ENCODE results near the gene PLXDC2. TPM values are rescaled to one million over a fixed set of nuclear protein-coding genes. Genes with fewer than 3 reads are reported as not detected.

PLXDC2 gene
- total and polyA plus RNA-seq, 11 donors, result 3.4 to 36.4 (median 17.1) TPM

DNA sequence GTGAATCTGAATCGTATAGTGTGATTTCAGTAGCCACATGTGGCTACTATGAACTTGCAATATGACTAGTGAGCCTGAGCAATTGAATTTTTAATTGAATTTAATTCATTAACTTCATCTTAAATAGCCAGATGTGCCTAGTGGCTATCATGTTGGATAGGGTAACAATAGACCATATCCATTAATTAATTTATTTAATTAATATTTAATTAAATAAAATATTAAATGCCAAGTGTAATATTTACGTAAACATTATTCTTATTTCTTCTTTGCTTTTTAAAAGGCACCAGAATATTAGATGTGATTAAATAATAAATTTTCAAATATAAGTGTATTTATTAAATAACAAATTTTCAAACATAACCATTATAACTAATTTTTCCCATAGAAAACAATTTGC is 354.4 kb downstream of the PLXDC2 start:
- H3K36me3 ChIP-seq, result no peaks in the 10 kb centered on the region
- intact Hi-C loops (cut with DNase I), result loop anchor here in 1 of 10 donors (10.0 kb wide), 1 partner anchor 116 kb away; no protein-coding TSS in a partner anchor
- 97 to 99% (median 98%) methylated on average over 2 of the region's 2 CpGs for WGBS, 4 donors
- H3K27me3 ChIP-seq, result no peaks in the 10 kb centered on the region
- no peak overlapping the region for H3K4me3 ChIP-seq
- TF ChIP-seq, protein P1, sequence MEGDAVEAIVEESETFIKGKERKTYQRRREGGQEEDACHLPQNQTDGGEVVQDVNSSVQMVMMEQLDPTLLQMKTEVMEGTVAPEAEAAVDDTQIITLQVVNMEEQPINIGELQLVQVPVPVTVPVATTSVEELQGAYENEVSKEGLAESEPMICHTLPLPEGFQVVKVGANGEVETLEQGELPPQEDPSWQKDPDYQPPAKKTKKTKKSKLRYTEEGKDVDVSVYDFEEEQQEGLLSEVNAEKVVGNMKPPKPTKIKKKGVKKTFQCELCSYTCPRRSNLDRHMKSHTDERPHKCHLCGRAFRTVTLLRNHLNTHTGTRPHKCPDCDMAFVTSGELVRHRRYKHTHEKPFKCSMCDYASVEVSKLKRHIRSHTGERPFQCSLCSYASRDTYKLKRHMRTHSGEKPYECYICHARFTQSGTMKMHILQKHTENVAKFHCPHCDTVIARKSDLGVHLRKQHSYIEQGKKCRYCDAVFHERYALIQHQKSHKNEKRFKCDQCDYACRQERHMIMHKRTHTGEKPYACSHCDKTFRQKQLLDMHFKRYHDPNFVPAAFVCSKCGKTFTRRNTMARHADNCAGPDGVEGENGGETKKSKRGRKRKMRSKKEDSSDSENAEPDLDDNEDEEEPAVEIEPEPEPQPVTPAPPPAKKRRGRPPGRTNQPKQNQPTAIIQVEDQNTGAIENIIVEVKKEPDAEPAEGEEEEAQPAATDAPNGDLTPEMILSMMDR (IDR thresholded peaks at IDR 0.05), result no peak
- no peak for TF ChIP-seq POLR2A (IDR thresholded peaks at IDR 0.05)
- no peak overlapping the region for H3K27ac ChIP-seq
- H3K9me3 ChIP-seq, result no peaks in the 10 kb centered on the region
- no peak for DNase-seq
- ATAC-seq, result no peak
- no peaks in the 10 kb centered on the region for H3K4me1 ChIP-seq

DNA sequence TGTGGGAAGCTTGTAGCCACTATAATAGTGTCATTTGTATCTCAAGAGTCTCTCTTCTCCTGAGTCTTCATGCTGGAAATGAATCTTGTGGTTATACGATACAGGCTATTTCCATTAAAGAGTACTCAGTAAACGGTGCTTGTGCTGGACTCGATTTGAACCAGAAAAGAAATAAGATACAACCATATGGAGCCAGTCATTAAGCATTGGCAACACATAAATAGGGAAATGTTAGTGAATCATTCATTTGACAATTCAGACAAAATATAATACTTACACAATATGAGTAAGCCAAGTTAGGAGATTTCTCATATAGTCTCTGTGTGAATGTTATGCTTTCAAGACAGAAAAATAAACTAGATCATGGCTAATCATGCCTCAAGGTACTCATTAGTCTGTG is 356.8 kb downstream of the PLXDC2 start:
- no peak for TF ChIP-seq POLR2A (IDR thresholded peaks at IDR 0.05)
- TF ChIP-seq, protein P1 (IDR thresholded peaks at IDR 0.05), result no peak

DNA sequence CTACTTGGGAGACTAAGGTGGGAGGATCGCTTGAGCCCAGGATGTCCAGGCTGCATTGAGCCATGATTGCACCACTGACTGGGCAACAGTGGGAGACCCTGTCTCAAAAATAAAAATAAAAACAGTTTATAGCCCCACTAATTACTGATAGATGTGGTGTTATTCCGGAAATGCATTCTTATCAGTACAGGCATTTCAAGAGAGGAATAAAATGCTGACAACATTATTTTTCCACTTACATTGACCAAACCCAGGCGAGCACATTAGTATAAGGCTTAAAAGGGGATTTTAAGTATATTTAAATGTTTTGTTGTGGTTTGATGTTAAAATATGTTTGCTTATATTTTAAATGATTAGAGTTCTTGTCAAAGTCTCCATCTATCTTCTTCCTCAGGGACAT is 359.5 kb downstream of the PLXDC2 start:
- WGBS, 4 donors, result 58 to 90% (median 72%) methylated on average over 3 of the region's 3 CpGs
- no peaks in the 10 kb centered on the region for H3K4me1 ChIP-seq
- H3K36me3 ChIP-seq, result peaks cover 0 to 38% (median 6%) of the 10 kb centered on the region in 9 donors
- intact Hi-C loops (cut with DNase I), result loop anchor here in 1 of 10 donors (10.0 kb wide), 1 partner anchor 121 kb away; no protein-coding TSS in a partner anchor
- no peak overlapping the region for H3K4me3 ChIP-seq
- DNase-seq, result no peak
- H3K27me3 ChIP-seq, result no peaks in the 10 kb centered on the region
- TF ChIP-seq POLR2A (IDR thresholded peaks at IDR 0.05), result no peak
- TF ChIP-seq, protein P1 (IDR thresholded peaks at IDR 0.05), result no peak
- H3K9me3 ChIP-seq, result no peaks in the 10 kb centered on the region
- no peak overlapping the region for H3K27ac ChIP-seq
- ATAC-seq, result no peak

More for the DNA sequence above, 356.8 kb downstream of the PLXDC2 start:
- intact Hi-C loops (cut with DNase I), result loop anchor here in 1 of 10 donors (10.0 kb wide), 1 partner anchor 118 kb away; no protein-coding TSS in a partner anchor
- H3K27me3 ChIP-seq, result no peaks in the 10 kb centered on the region
- no peak for ATAC-seq
- peaks cover 0 to 17% (median under 1%) of the 10 kb centered on the region in 9 donors for H3K36me3 ChIP-seq
- no peak overlapping the region for H3K4me3 ChIP-seq
- 87 to 95% (median 92%) methylated on average over 3 of the region's 3 CpGs for WGBS, 4 donors
- no peak for DNase-seq
- H3K9me3 ChIP-seq, result no peaks in the 10 kb centered on the region
- no peaks in the 10 kb centered on the region for H3K4me1 ChIP-seq
- no peak overlapping the region for H3K27ac ChIP-seq

DNA sequence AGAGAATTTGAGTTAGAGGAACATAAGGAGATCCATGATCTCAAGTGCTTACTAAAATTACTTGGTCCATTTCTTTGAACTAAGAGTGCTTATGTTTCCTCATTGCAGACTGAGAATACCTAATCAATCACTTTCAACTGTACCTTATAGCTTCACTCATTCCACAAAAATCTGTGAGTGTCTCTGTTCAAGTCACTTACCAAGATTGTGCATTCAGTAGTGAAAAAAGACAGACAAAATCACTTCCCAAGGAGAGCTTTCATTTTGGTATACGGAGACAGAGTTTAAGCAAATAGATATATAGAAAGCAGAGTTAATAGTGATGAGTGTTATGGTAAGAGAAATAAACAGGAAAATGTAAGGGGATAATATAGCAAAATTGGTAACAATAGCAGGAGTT is 364.5 kb downstream of the PLXDC2 start:
- TF ChIP-seq, protein P1 (IDR thresholded peaks at IDR 0.05), result no peak
- no peak for TF ChIP-seq POLR2A (IDR thresholded peaks at IDR 0.05)

More for the DNA sequence above, 364.5 kb downstream of the PLXDC2 start:
- ATAC-seq (no peak), DNase-seq (no peak)
- intact Hi-C loops (cut with DNase I), result no loop called here
- WGBS, 4 donors, result 95 to 100% (median 96%) methylated on average over 1 of the region's 1 CpG
- Histone ChIP-seq H3K9me3 (no peaks in the 10 kb centered on the region), H3K4me1 (no peaks in the 10 kb centered on the region), H3K4me3 (no peak overlapping the region), H3K36me3 (peaks cover 0 to 45% (median 6%) of the 10 kb centered on the region in 9 donors), H3K27ac (no peak overlapping the region), H3K27me3 (no peaks in the 10 kb centered on the region)

Data from heart left ventricle (tissue), 16 donors.